A673 (cell line): Measurements from ENCODE around the gene DCP1B. TPM values are rescaled to one million over a fixed set of nuclear protein-coding genes. Genes with fewer than 3 reads are reported as not detected.

Source experiments
- BruUV-seq: library from RNA; stranded (reverse); fragments of 400-500 nt; replicated peaks from 2 replicates; lab custom pipeline; 2021; lab: Mats Ljungman, UMichigan
- CTCF ChIA-PET: fragments of 300-600 bp; sonication (Branson Sonifier 250); formaldehyde crosslinking; loops from one replicate; lab custom pipeline; 2022; ENCODE audit warnings: antibody characterized with exemption; lab: Charles Lee
- POLR2A ChIA-PET: fragments of 300-600 bp; sonication (Branson Sonifier 250); formaldehyde crosslinking; loops from one replicate; lab custom pipeline; 2022; ENCODE audit warnings: antibody characterized with exemption; ENCODE audit not compliant: low non-redundant PET; lab: Charles Lee
- DNase-seq: peaks from one replicate; pipeline ENCODE4 v3.0.0-alpha.2; 2015; ENCODE audit warnings: low spot score
- H3K27ac ChIP-seq: fragments of 200-600 bp; sonication (generic); 2 replicates; pipeline ENCODE4 v1.5.1; 2016; ENCODE audit warnings: mixed run types, low read depth, mild to moderate bottlenecking, mixed read lengths, antibody characterized with exemption, low read length; ENCODE audit not compliant: poor library complexity, severe bottlenecking
- H3K27me3 ChIP-seq: fragments of 200-600 bp; sonication (generic); replicated peaks from 2 replicates; pipeline ENCODE4 v1.6.1; 2017; ENCODE audit warnings: mixed run types, low read depth, mild to moderate bottlenecking, mixed read lengths, antibody characterized with exemption, low read length; ENCODE audit not compliant: insufficient read depth, poor library complexity
- H3K36me3 ChIP-seq: fragments of 200-600 bp; sonication (generic); 2 replicates; pipeline ENCODE4 v1.6.1; 2016; ENCODE audit warnings: mixed run types, mild to moderate bottlenecking, mixed read lengths, antibody characterized with exemption, low read length; ENCODE audit not compliant: insufficient read depth, poor library complexity, severe bottlenecking
- H3K4me1 ChIP-seq: fragments of 200-600 bp; sonication (generic); 2 replicates; pipeline ENCODE4 v1.6.1; 2017; ENCODE audit warnings: mixed run types, mild to moderate bottlenecking, mixed read lengths, antibody characterized with exemption, low read length; ENCODE audit not compliant: insufficient read depth, poor library complexity, severe bottlenecking
- H3K4me3 ChIP-seq: fragments of 200-600 bp; sonication (generic); 2 replicates; pipeline ENCODE4 v1.5.1; 2016; ENCODE audit warnings: low read depth, mixed run types, mild to moderate bottlenecking, mixed read lengths, low read length; ENCODE audit not compliant: poor library complexity, severe bottlenecking
- H3K9me3 ChIP-seq: fragments of 200-600 bp; sonication (generic); 2 replicates; pipeline ENCODE4 v1.6.1; 2016; ENCODE audit warnings: mixed run types, low read depth, mild to moderate bottlenecking, mixed read lengths, antibody characterized with exemption, low read length; ENCODE audit not compliant: poor library complexity, severe bottlenecking
- EZH2 ChIP-seq: fragments of 200-600 bp; sonication (generic); IDR thresholded peaks from 2 replicates; pipeline ENCODE4 v1.6.1; 2017; ENCODE audit warnings: borderline replicate concordance, low read depth, mild to moderate bottlenecking, mixed read lengths, antibody characterized with exemption, low read length; ENCODE audit not compliant: poor library complexity, severe bottlenecking
- intact Hi-C: fragments of 100-400 bp; cut with micrococcal nuclease; formaldehyde crosslinking; loops from one replicate; pipeline ENCODE4 v1.10.0; 2022; ENCODE audit not compliant: unreplicated experiment
- total RNA-seq: library from RNA; stranded (reverse); gene quantifications from 2 replicates; pipeline ENCODE4 v1.2.3, GENCODE V29; 2021
- TF ChIP-seq, protein P1 (sequence below): fragments of 300-800, 200-600 bp; sonication (generic); conservative IDR thresholded peaks from 2 replicates; pipeline ENCODE4 v1.5.1; 2017; ENCODE audit warnings: low read depth, mild to moderate bottlenecking, antibody characterized with exemption, low read length, moderate library complexity, mixed read lengths

The DCP1B gene
- total RNA-seq, 1 experiment from 2014 or later: 8.8 TPM

DNA sequence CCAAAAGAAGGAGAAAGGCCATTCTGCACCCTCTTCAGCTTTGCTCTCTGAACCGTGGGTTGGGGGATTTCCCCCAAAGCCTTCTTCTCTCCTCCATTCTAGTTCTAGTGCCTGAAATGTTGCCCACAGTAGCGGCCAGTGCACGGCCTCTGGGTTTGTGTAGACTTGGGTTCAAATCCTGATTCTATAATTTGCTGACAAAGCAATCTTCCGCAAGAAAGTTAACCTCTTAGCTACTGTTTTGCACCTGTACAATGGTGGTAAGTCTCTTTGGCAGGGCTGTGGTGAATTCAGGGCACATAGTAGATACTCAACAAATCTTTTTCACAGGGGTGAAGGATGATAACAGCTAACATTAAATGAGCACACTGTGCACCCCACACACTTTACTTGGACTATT is 42.7 kb upstream of the DCP1B start:
- Histone ChIP-seq H3K36me3 (no peaks in the 10 kb centered on the region), H3K4me1 (no peaks in the 10 kb centered on the region), H3K4me3 (no peak overlapping the region), H3K27me3 (peaks cover 25% of the 10 kb centered on the region), H3K9me3 (no peaks in the 10 kb centered on the region), H3K27ac (no peak overlapping the region)
- CTCF ChIA-PET: interaction anchor here (0.6 kb wide), 1 partner anchor 300 kb away, joined by 3 read pairs; no protein-coding TSS in a partner anchor
- no peak for DNase-seq
- no peak for TF ChIP-seq EZH2
- TF ChIP-seq, protein P1, sequence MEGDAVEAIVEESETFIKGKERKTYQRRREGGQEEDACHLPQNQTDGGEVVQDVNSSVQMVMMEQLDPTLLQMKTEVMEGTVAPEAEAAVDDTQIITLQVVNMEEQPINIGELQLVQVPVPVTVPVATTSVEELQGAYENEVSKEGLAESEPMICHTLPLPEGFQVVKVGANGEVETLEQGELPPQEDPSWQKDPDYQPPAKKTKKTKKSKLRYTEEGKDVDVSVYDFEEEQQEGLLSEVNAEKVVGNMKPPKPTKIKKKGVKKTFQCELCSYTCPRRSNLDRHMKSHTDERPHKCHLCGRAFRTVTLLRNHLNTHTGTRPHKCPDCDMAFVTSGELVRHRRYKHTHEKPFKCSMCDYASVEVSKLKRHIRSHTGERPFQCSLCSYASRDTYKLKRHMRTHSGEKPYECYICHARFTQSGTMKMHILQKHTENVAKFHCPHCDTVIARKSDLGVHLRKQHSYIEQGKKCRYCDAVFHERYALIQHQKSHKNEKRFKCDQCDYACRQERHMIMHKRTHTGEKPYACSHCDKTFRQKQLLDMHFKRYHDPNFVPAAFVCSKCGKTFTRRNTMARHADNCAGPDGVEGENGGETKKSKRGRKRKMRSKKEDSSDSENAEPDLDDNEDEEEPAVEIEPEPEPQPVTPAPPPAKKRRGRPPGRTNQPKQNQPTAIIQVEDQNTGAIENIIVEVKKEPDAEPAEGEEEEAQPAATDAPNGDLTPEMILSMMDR: no peak
- BruUV-seq: no TSS peak
- intact Hi-C loops: no loop called here
- POLR2A ChIA-PET: no interaction called here

DNA sequence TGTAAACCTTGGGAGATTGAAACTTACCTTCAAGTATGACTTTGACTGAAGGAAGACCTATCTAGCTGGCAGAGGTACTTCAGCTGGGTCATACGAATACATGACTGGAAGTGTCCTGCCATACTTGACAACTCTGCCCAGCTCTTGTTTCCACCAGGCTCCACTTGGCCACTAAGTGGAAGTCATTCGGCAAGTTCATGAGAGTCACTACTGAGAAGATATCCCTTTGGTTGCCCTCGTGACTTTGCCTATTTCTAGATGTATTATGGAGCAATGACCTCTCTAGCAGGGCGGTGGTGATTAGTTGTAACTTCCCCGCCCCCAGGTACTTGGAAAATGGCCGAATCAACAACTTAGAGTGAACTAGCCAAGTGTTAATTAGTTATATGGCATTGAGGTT is 39.9 kb upstream of the DCP1B start:
- TF ChIP-seq, protein P1: no peak
- no peak for TF ChIP-seq EZH2
- H3K9me3 ChIP-seq: no peaks in the 10 kb centered on the region
- H3K27me3 ChIP-seq: peaks cover 31% of the 10 kb centered on the region
- no peaks in the 10 kb centered on the region for H3K4me1 ChIP-seq
- no peak overlapping the region for H3K27ac ChIP-seq
- ChIA-PET POLR2A (no interaction called here), CTCF (no interaction called here)
- BruUV-seq: no TSS peak
- H3K36me3 ChIP-seq: no peaks in the 10 kb centered on the region
- no peak overlapping the region for H3K4me3 ChIP-seq
- DNase-seq: no peak
- intact Hi-C loops: no loop called here

DNA sequence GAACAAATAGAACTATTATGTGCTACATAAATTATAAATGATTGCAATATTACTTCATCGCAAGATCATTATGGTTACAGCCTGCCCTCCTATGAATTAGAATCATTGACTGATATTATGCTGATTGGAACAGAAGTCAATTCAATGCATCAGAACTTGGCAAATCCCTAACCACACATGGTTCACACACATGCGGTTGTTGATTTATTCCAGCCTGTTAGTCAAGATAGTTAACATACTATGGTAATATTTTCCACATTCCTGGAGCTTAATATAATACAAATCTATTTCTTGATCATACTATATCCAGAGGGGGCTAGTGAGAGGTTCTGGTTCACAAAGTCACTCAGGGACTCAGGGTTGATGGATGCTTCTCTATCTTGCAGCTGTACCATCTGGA is 38.8 kb upstream of the DCP1B start:
- TF ChIP-seq EZH2: no peak
- TF ChIP-seq, protein P1: no peak
- POLR2A ChIA-PET: no interaction called here
- Histone ChIP-seq H3K27me3 (peaks cover 34% of the 10 kb centered on the region), H3K4me1 (no peaks in the 10 kb centered on the region), H3K27ac (no peak overlapping the region), H3K36me3 (no peaks in the 10 kb centered on the region), H3K9me3 (no peaks in the 10 kb centered on the region), H3K4me3 (no peak overlapping the region)
- BruUV-seq: no TSS peak
- CTCF ChIA-PET: no interaction called here
- no peak for DNase-seq
- intact Hi-C loops: no loop called here
